ENCODE data around the gene KREMEN2. TPM values are rescaled to one million over a fixed set of nuclear protein-coding genes. Genes with fewer than 3 reads are reported as not detected.

KREMEN2 gene
- polyA plus RNA-seq, 3 donors: 0.09 TPM; not detected in 2

GRCh38 chr16:2991566-2992261, 27.6 kb downstream of the KREMEN2 start:
- Mint-ChIP-seq H3K27me3 (ENCODE audit: low read depth in 3 of 3) (peaks cover 9 to 16% (median 9%) of the 10 kb centered on the region in 3 donors), H3K4me3 (no peak overlapping the region), H3K36me3 (no peaks in the 10 kb centered on the region), H3K9me3 (no peaks in the 10 kb centered on the region), H3K27ac (no peak overlapping the region), H3K4me1 (no peaks in the 10 kb centered on the region)
- intact Hi-C loops (cut with micrococcal nuclease): no loop called here
- TF ChIP-seq CTCF (IDR thresholded peaks at IDR 0.05): no peak
- no peaks in the 10 kb centered on the region for H3K4me1 ChIP-seq (ENCODE audit: control insufficient read depth in 1 of 2, insufficient read depth in 2 of 2, low read length in 2 of 2)
- no peak overlapping the region for H3K4me2 ChIP-seq (replicated peaks; ENCODE audit: extremely low read depth, low read length, poor library complexity, severe bottlenecking)
- no peaks in the 10 kb centered on the region for H3K36me3 ChIP-seq (replicated peaks in 1 of 2; ENCODE audit: control insufficient read depth in 1 of 2, insufficient read depth in 2 of 2, low read length in 2 of 2)
- 80% methylated on average over 1 of the region's 12 CpGs for WGBS (ENCODE audit: insufficient coverage)
- no peak overlapping the region for H3K9ac ChIP-seq (ENCODE audit: insufficient read depth, low read length, poor library complexity, severe bottlenecking)
- H4K20me1 ChIP-seq (ENCODE audit: insufficient read depth, low read length): no peaks in the 10 kb centered on the region
- no peak overlapping the region for H3K27ac ChIP-seq (ENCODE audit: low read depth in 1 of 2, low read length in 2 of 2)
- H2AFZ ChIP-seq (ENCODE audit: insufficient read depth, low read depth, low read length, poor library complexity, severe bottlenecking): no peak overlapping the region
- no peak for DNase-seq
- H3K27me3 ChIP-seq (ENCODE audit: control insufficient read depth in 2 of 2, insufficient read depth in 2 of 2, low read length in 2 of 2): no peaks in the 10 kb centered on the region
- no peak overlapping the region for H3K4me3 ChIP-seq (replicated peaks in 1 of 3; ENCODE audit: low read depth in 2 of 3, low read length in 3 of 3)
- H3K9me3 ChIP-seq (replicated peaks in 1 of 2; ENCODE audit: control insufficient read depth in 1 of 2, insufficient read depth in 1 of 2, low read length in 2 of 2): no peaks in the 10 kb centered on the region
- no peaks in the 10 kb centered on the region for H3K79me2 ChIP-seq (ENCODE audit: insufficient read depth, low read length)

GRCh38 chr16:2992383-2993081, 28.5 kb downstream of the KREMEN2 start:
- no peak for DNase-seq
- Histone ChIP-seq H3K4me3 (replicated peaks in 1 of 3; ENCODE audit: low read depth in 2 of 3, low read length in 3 of 3) (no peak overlapping the region), H3K27me3 (ENCODE audit: control insufficient read depth in 2 of 2, insufficient read depth in 2 of 2, low read length in 2 of 2) (no peaks in the 10 kb centered on the region), H2AFZ (ENCODE audit: insufficient read depth, low read depth, low read length, poor library complexity, severe bottlenecking) (no peak overlapping the region), H4K20me1 (ENCODE audit: insufficient read depth, low read length) (no peaks in the 10 kb centered on the region), H3K79me2 (ENCODE audit: insufficient read depth, low read length) (no peaks in the 10 kb centered on the region), H3K36me3 (replicated peaks in 1 of 2; ENCODE audit: control insufficient read depth in 1 of 2, insufficient read depth in 2 of 2, low read length in 2 of 2) (no peaks in the 10 kb centered on the region), H3K4me2 (replicated peaks; ENCODE audit: extremely low read depth, low read length, poor library complexity, severe bottlenecking) (no peak overlapping the region), H3K27ac (ENCODE audit: low read depth in 1 of 2, low read length in 2 of 2) (no peak overlapping the region), H3K4me1 (ENCODE audit: control insufficient read depth in 1 of 2, insufficient read depth in 2 of 2, low read length in 2 of 2) (no peaks in the 10 kb centered on the region), H3K9me3 (replicated peaks in 1 of 2; ENCODE audit: control insufficient read depth in 1 of 2, insufficient read depth in 1 of 2, low read length in 2 of 2) (no peaks in the 10 kb centered on the region), H3K9ac (ENCODE audit: insufficient read depth, low read length, poor library complexity, severe bottlenecking) (no peak overlapping the region)
- Mint-ChIP-seq H3K4me3 (no peak overlapping the region), H3K4me1 (no peaks in the 10 kb centered on the region), H3K36me3 (no peaks in the 10 kb centered on the region), H3K9me3 (no peaks in the 10 kb centered on the region), H3K27ac (no peak overlapping the region), H3K27me3 (ENCODE audit: low read depth in 3 of 3) (peaks cover 9 to 13% (median 9%) of the 10 kb centered on the region in 3 donors)
- TF ChIP-seq CTCF (IDR thresholded peaks at IDR 0.05): no peak
- intact Hi-C loops (cut with micrococcal nuclease): no loop called here
- WGBS (ENCODE audit: insufficient coverage): 100% methylated on average over 6 of the region's 14 CpGs
